IMR-90 (cell line): ENCODE results near the gene CANT1. TPM values are rescaled to one million over a fixed set of nuclear protein-coding genes. Genes with fewer than 3 reads are reported as not detected.

Source experiments
- ATAC-seq: fragments of 200-7000 bp; cut with Tn5 transposase; 2 replicates; pipeline ENCODE4 v1.9.1; 2020; ENCODE audit warnings: low read depth, mild to moderate bottlenecking, moderate library complexity
- BruUV-seq: library from RNA; stranded (reverse); fragments of 400-500 nt; replicated peaks from 2 replicates; lab custom pipeline; 2021; lab: Mats Ljungman, UMichigan
- CTCF ChIA-PET: fragments of 300-600 bp; formaldehyde crosslinking; extraction: SDS; loops from one replicate; lab custom pipeline; 2021; ENCODE audit warnings: antibody characterized with exemption; lab: Yijun Ruan, JAX
- POLR2A ChIA-PET: fragments of 300-600 bp; sonication (Branson Sonifier 250); formaldehyde crosslinking; loops from one replicate; lab custom pipeline; 2022; ENCODE audit warnings: antibody characterized with exemption; ENCODE audit not compliant: unreplicated experiment; lab: Charles Lee
- DNase-seq: peaks from one replicate; pipeline ENCODE4 v3.0.0; 2013
- H2AFZ ChIP-seq: replicated peaks from 2 replicates; pipeline ENCODE3; 2013; ENCODE audit warnings: low read length, mild to moderate bottlenecking; ENCODE audit not compliant: poor library complexity
- H2AK5ac ChIP-seq: 2 replicates; pipeline ENCODE4 v1.6.1; 2013; ENCODE audit warnings: low read depth, low read length, inconsistent platforms
- H2AK9ac ChIP-seq: replicated peaks from 2 replicates; pipeline ENCODE3; 2013; ENCODE audit warnings: mild to moderate bottlenecking, low read depth, low read length, moderate library complexity; ENCODE audit not compliant: poor library complexity
- H2BK120ac ChIP-seq: 2 replicates; pipeline ENCODE4 v1.6.1; 2013; ENCODE audit warnings: low read depth, low read length, inconsistent platforms
- H2BK15ac ChIP-seq: 3 replicates; pipeline ENCODE4 v1.6.1; 2013; ENCODE audit warnings: low read depth, low read length, inconsistent platforms
- H2BK20ac ChIP-seq: 2 replicates; pipeline ENCODE4 v1.6.1; 2013; ENCODE audit warnings: low read depth, mild to moderate bottlenecking, inconsistent platforms, low read length, moderate library complexity
- H2BK5ac ChIP-seq: 2 replicates; pipeline ENCODE4 v1.6.1; 2013; ENCODE audit warnings: mild to moderate bottlenecking, low read depth, low read length, inconsistent platforms; ENCODE audit not compliant: poor library complexity, severe bottlenecking
- H3K14ac ChIP-seq: replicated peaks from 2 replicates; pipeline ENCODE4 v1.6.1; 2013; ENCODE audit warnings: low read depth, low read length, inconsistent platforms
- H3K18ac ChIP-seq: 2 replicates; pipeline ENCODE4 v1.6.1; 2013; ENCODE audit warnings: low read depth, low read length, control low read depth
- H3K23ac ChIP-seq: 2 replicates; pipeline ENCODE4 v1.6.1; 2013; ENCODE audit warnings: low read depth, low read length, inconsistent platforms
- H3K27ac ChIP-seq: 2 replicates; pipeline ENCODE4 v1.5.1; 2013; ENCODE audit warnings: mild to moderate bottlenecking, control low read depth, low read length; ENCODE audit not compliant: insufficient read depth
- H3K27me3 ChIP-seq: 2 replicates; pipeline ENCODE4 v1.6.1; 2013; ENCODE audit warnings: low read length; ENCODE audit not compliant: control insufficient read depth, insufficient read depth
- H3K36me3 ChIP-seq: 2 replicates; pipeline ENCODE4 v1.6.1; 2013; ENCODE audit warnings: low read length, mixed read lengths; ENCODE audit not compliant: control insufficient read depth, insufficient read depth
- H3K4ac ChIP-seq: 2 replicates; pipeline ENCODE4 v1.6.1; 2013; ENCODE audit warnings: low read depth, low read length, inconsistent platforms
- H3K4me1 ChIP-seq: 2 replicates; pipeline ENCODE4 v1.6.1; 2013; ENCODE audit warnings: low read length, mixed read lengths; ENCODE audit not compliant: control insufficient read depth, insufficient read depth
- H3K4me2 ChIP-seq: 2 replicates; pipeline ENCODE4 v1.6.1; 2013; ENCODE audit warnings: low read depth, mild to moderate bottlenecking, control low read depth, low read length, moderate library complexity
- H3K4me3 ChIP-seq: 2 replicates; pipeline ENCODE4 v1.5.1; 2013; ENCODE audit warnings: low read depth, mild to moderate bottlenecking, control low read depth, low read length, moderate library complexity; ENCODE audit not compliant: insufficient read depth
- H3K56ac ChIP-seq: 2 replicates; pipeline ENCODE4 v1.6.1; 2013; ENCODE audit warnings: low read length, inconsistent platforms; ENCODE audit not compliant: insufficient read depth; ENCODE audit errors: extremely low read depth
- H3K79me1 ChIP-seq, 2 experiments: 2 replicates each; pipeline ENCODE4 v1.6.1; 2013; ENCODE audit warnings: low read length in 2 of 2, inconsistent platforms in 1 of 2, low read depth in 1 of 2
- H3K9ac ChIP-seq: 2 replicates; pipeline ENCODE4 v1.6.1; 2013; ENCODE audit warnings: low read depth, low read length, control low read depth
- H3K9me1 ChIP-seq: 2 replicates; pipeline ENCODE4 v1.6.1; 2013; ENCODE audit warnings: low read length, inconsistent platforms; ENCODE audit not compliant: insufficient read depth
- H3K9me3 ChIP-seq: 2 replicates; pipeline ENCODE4 v1.6.1; 2013; ENCODE audit warnings: low read length; ENCODE audit not compliant: control insufficient read depth, insufficient read depth
- H4K20me1 ChIP-seq: 2 replicates; pipeline ENCODE4 v1.6.1; 2013; ENCODE audit warnings: low read length, inconsistent platforms; ENCODE audit not compliant: insufficient read depth
- H4K5ac ChIP-seq: 2 replicates; pipeline ENCODE4 v1.6.1; 2013; ENCODE audit warnings: mild to moderate bottlenecking, low read depth, low read length, control low read depth
- H4K8ac ChIP-seq, 2 experiments: 2 replicates each; pipeline ENCODE4 v1.6.1; 2013; ENCODE audit warnings: low read depth in 2 of 2, low read length in 2 of 2, control low read depth in 1 of 2, inconsistent platforms in 1 of 2
- H4K91ac ChIP-seq: 2 replicates; pipeline ENCODE4 v1.6.1; 2013; ENCODE audit warnings: low read depth, low read length, inconsistent platforms; ENCODE audit not compliant: insufficient read depth
- BHLHE40 ChIP-seq: fragments of 150-350 bp; IDR thresholded peaks from 2 replicates; pipeline ENCODE4 v1.6.1; 2016; ENCODE audit warnings: mild to moderate bottlenecking, low read depth, low read length
- CEBPB ChIP-seq: IDR thresholded peaks from 2 replicates; pipeline ENCODE4 v1.6.1; 2012; ENCODE audit warnings: low read depth, low read length, improper control_type of control experiment
- CHD1 ChIP-seq: IDR thresholded peaks from 2 replicates; pipeline ENCODE4 v1.6.1; 2012; ENCODE audit warnings: low read depth, low read length, improper control_type of control experiment
- FOS ChIP-seq: fragments of 150-350 bp; IDR thresholded peaks from 2 replicates; pipeline ENCODE4 v1.6.1; 2016; ENCODE audit warnings: low read depth, low read length
- MAZ ChIP-seq: IDR thresholded peaks from 2 replicates; pipeline ENCODE4 v1.6.1; 2012; ENCODE audit warnings: low read depth, mild to moderate bottlenecking, low read length, improper control_type of control experiment, moderate library complexity, borderline replicate concordance
- MXI1 ChIP-seq: IDR thresholded peaks from 2 replicates; pipeline ENCODE4 v1.6.1; 2012; ENCODE audit warnings: low read depth, mild to moderate bottlenecking, low read length, moderate library complexity, borderline replicate concordance
- NFE2L2 ChIP-seq: fragments of 150-350 bp; IDR thresholded peaks from 2 replicates; pipeline ENCODE4 v1.6.1; 2016; ENCODE audit warnings: low read depth, mild to moderate bottlenecking, low read length
- POLR2A ChIP-seq: IDR thresholded peaks from 2 replicates; pipeline ENCODE4 v1.6.1; 2012; ENCODE audit warnings: mild to moderate bottlenecking, low read depth, low read length
- RAD21 ChIP-seq: IDR thresholded peaks from 2 replicates; pipeline ENCODE4 v1.6.1; 2012; ENCODE audit warnings: low read length, improper control_type of control experiment
- RCOR1 ChIP-seq: IDR thresholded peaks from 2 replicates; pipeline ENCODE4 v1.6.1; 2012; ENCODE audit warnings: mild to moderate bottlenecking, low read length, improper control_type of control experiment; ENCODE audit not compliant: insufficient replicate concordance
- RFX5 ChIP-seq: IDR thresholded peaks from 2 replicates; pipeline ENCODE4 v1.8.0; 2012; ENCODE audit warnings: low read depth, mild to moderate bottlenecking, low read length, moderate library complexity
- SMC3 ChIP-seq: fragments of 150-350 bp; IDR thresholded peaks from 2 replicates; pipeline ENCODE4 v1.6.1; 2016; ENCODE audit warnings: low read depth, mild to moderate bottlenecking, antibody characterized with exemption, low read length, moderate library complexity
- WGBS, 2 experiments: methylation state at CpG; one replicate each; pipeline versions ENCODE4 v1.1.5 to v1.1.7; 2013; ENCODE audit warnings: missing lambda C conversion rate in 2 of 2; ENCODE audit not compliant: insufficient read length in 1 of 2; ENCODE audit errors: extremely low coverage in 2 of 2; 5-methylcytosine and 5-hydroxymethylcytosine counted together
- dilution Hi-C: fragments of 300-500 bp; cut with HindIII; formaldehyde crosslinking; loops from one replicate; pipeline ENCODE4 v1.14.3; 2018; ENCODE audit warnings: low sequenced_read_pairs; ENCODE audit not compliant: unreplicated experiment
- in situ Hi-C: fragments of 300-500 bp; cut with MboI; formaldehyde crosslinking; loops from 3 replicates; pipeline ENCODE4 v1.14.3; 2019; ENCODE audit warnings: low sequenced_read_pairs, inconsistent platforms, mixed read lengths
- intact Hi-C: fragments of 100-400 bp; cut with micrococcal nuclease; formaldehyde crosslinking; loops from 2 replicates; pipeline ENCODE4 v1.10.0; 2022
- polyA plus RNA-seq, 3 experiments: library from polyadenylated mRNA; depleted of rRNA; stranded (reverse); fragments of >200 nt; gene quantifications; 2 replicates each; pipeline ENCODE4 v1.2.3, GENCODE V29; 2012; ENCODE audit warnings: low replicate concordance in 1 of 3
- total RNA-seq: library from RNA; depleted of rRNA; stranded (reverse); fragments of >200 nt; gene quantifications from 2 replicates; pipeline ENCODE4 v1.2.3, GENCODE V29; 2012
- TF ChIP-seq, protein P1 (sequence below): fragments of 150-350 bp; IDR thresholded peaks from 2 replicates; pipeline ENCODE4 v1.6.1; 2016; ENCODE audit warnings: low read depth, mild to moderate bottlenecking, low read length, moderate library complexity, borderline replicate concordance
- TF ChIP-seq, protein P2 (sequence below): conservative IDR thresholded peaks from 2 replicates; pipeline ENCODE4 v1.5.1; 2012; ENCODE audit warnings: mild to moderate bottlenecking, low read depth, low read length, improper control_type of control experiment
- TF ChIP-seq, protein P3 (sequence below): fragments of 150-350 bp; IDR thresholded peaks from 2 replicates; pipeline ENCODE4 v1.6.1; 2017; ENCODE audit warnings: mild to moderate bottlenecking, antibody characterized with exemption, low read length, low read depth

The CANT1 gene
- total and polyA plus RNA-seq, 2 of the 4 experiments (the other 2 are of a cell fraction): 51.8 to 73.4 TPM

DNA sequence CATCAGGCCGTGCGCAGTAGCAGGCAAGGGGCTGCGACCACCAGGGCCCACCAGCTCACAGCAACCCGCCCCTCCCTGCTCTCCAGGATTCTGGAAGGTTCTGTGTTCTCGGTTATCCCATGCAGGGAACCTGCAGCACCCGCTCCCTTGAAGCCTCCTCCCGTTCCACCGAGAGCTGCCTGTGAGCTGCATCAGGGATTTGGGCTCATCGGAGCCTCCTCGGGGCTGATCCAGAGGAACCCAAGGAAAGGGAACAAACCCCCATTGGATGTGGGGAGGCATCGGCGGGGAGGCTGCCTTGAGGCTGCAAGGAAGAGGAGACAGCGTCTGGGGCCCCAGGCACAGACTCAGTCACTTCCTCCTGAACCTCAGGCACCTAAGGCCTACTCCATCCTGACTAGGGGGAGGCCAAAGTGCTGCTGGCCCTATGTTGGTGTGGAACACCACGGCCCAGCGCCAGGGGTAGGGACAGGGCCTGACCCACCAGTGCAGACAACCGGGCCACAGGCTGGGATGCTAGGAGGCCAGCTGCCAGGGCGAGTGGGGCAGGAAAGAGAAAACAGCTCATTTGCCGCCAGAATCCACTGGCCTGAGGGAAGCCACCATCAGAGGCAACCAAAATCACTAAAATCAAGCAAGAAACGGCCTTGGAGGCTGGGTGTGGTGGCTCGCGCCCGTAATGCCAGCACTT is 15.4 kb downstream of the CANT1 start:
- peaks cover 22 to 58% of the 10 kb centered on the region in 2 experiments for H3K79me1 ChIP-seq
- ChIA-PET POLR2A (no interaction called here), CTCF (interaction anchor here (0.8 kb wide), 1 partner anchor 34 kb away, joined by 3 read pairs; no protein-coding TSS in a partner anchor)
- peaks cover 72% of the 10 kb centered on the region for H3K36me3 ChIP-seq
- TF ChIP-seq MAZ (no peak), POLR2A (no peak), RCOR1 (no peak), CHD1 (no peak), CEBPB (no peak), MXI1 (no peak), SMC3 (no peak), FOS (no peak), NFE2L2 (no peak), RFX5 (no peak), BHLHE40 (no peak), RAD21 (no peak)
- TF ChIP-seq, protein P1, sequence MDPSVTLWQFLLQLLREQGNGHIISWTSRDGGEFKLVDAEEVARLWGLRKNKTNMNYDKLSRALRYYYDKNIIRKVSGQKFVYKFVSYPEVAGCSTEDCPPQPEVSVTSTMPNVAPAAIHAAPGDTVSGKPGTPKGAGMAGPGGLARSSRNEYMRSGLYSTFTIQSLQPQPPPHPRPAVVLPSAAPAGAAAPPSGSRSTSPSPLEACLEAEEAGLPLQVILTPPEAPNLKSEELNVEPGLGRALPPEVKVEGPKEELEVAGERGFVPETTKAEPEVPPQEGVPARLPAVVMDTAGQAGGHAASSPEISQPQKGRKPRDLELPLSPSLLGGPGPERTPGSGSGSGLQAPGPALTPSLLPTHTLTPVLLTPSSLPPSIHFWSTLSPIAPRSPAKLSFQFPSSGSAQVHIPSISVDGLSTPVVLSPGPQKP: no peak
- TF ChIP-seq, protein P2, sequence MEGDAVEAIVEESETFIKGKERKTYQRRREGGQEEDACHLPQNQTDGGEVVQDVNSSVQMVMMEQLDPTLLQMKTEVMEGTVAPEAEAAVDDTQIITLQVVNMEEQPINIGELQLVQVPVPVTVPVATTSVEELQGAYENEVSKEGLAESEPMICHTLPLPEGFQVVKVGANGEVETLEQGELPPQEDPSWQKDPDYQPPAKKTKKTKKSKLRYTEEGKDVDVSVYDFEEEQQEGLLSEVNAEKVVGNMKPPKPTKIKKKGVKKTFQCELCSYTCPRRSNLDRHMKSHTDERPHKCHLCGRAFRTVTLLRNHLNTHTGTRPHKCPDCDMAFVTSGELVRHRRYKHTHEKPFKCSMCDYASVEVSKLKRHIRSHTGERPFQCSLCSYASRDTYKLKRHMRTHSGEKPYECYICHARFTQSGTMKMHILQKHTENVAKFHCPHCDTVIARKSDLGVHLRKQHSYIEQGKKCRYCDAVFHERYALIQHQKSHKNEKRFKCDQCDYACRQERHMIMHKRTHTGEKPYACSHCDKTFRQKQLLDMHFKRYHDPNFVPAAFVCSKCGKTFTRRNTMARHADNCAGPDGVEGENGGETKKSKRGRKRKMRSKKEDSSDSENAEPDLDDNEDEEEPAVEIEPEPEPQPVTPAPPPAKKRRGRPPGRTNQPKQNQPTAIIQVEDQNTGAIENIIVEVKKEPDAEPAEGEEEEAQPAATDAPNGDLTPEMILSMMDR: no peak
- TF ChIP-seq, protein P3, sequence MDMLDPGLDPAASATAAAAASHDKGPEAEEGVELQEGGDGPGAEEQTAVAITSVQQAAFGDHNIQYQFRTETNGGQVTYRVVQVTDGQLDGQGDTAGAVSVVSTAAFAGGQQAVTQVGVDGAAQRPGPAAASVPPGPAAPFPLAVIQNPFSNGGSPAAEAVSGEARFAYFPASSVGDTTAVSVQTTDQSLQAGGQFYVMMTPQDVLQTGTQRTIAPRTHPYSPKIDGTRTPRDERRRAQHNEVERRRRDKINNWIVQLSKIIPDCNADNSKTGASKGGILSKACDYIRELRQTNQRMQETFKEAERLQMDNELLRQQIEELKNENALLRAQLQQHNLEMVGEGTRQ: no peak
- in situ Hi-C loops: no loop called here
- H3K14ac ChIP-seq: no peak overlapping the region
- no peak overlapping the region for H4K8ac ChIP-seq
- H3K4me3 ChIP-seq: no peak overlapping the region
- no peaks in the 10 kb centered on the region for H3K4me1 ChIP-seq
- dilution Hi-C loops: no loop called here
- no peak overlapping the region for H3K4me2 ChIP-seq
- no peak overlapping the region for H3K56ac ChIP-seq
- no peak overlapping the region for H3K18ac ChIP-seq
- ATAC-seq: no peak
- H4K91ac ChIP-seq: no peak overlapping the region
- no TSS peak for BruUV-seq
- no peak overlapping the region for H2BK20ac ChIP-seq
- intact Hi-C loops: no loop called here
- no peak overlapping the region for H3K23ac ChIP-seq
- no peak for DNase-seq
- H3K9ac ChIP-seq: no peak overlapping the region
- peaks cover 33% of the 10 kb centered on the region for H4K20me1 ChIP-seq
- no peak overlapping the region for H4K5ac ChIP-seq
- H3K9me3 ChIP-seq: no peaks in the 10 kb centered on the region
- no peak overlapping the region for H2BK15ac ChIP-seq
- WGBS, 2 experiments: 80% methylated on average over 1 of the region's 22 CpGs; no CpG with 5 or more reads in 1 of the 2 experiments
- H3K4ac ChIP-seq: no peak overlapping the region
- no peak overlapping the region for H2AK5ac ChIP-seq
- no peaks in the 10 kb centered on the region for H3K9me1 ChIP-seq
- H3K27ac ChIP-seq: no peak overlapping the region
- no peak overlapping the region for H2AK9ac ChIP-seq
- H2AFZ ChIP-seq: no peak overlapping the region
- H3K27me3 ChIP-seq: no peaks in the 10 kb centered on the region
- H2BK120ac ChIP-seq: no peak overlapping the region
- H2BK5ac ChIP-seq: no peak overlapping the region
